ENCODE data around the gene POLE3.

DNA sequence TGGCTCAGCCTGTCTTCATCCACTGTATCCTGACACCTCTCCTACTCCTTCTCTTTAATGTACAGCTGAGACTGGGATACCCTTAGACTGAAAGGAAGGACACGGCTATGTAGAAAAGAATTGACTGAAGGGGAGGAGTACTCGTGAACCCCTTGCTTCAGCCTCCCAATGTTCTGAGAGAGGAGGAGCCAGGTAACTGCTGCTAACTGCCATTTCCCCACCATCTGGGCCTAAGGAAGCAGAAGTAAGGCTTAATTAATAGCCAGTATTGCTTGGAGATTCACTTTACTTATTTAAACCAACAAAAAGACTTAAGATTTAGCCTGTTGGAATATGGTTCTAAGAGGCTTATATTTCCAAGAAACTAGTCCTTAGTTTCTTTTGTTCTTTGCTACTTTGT lies 34.3 kb upstream of the POLE3 start:
- TF ChIP-seq TAF1 (IDR thresholded peaks at IDR 0.05; ENCODE audit: borderline replicate concordance, low read depth, low read length) (no peak), POLR2AphosphoS5 (IDR thresholded peaks at IDR 0.05; ENCODE audit: low read depth, low read length) (no peak), POLR2A (IDR thresholded peaks at IDR 0.05; ENCODE audit: low read depth, low read length) (no peak)

All from GM12892 (cell line).